Activated CD4-positive, alpha-beta memory T cell treated with anti-CD3 and anti-CD28 coated beads for 36 hours (primary cell): Measurements from ENCODE around the gene ARMH3. TPM values are rescaled to one million over a fixed set of nuclear protein-coding genes. Genes with fewer than 3 reads are reported as not detected.

Experiments
- CTCF ChIA-PET: fragments of 350-600 bp; sonication (Branson Sonifier 250); formaldehyde crosslinking; loops from one replicate; lab custom pipeline; 2021; ENCODE audit warnings: antibody characterized with exemption, inconsistent platforms; lab: Charles Lee
- POLR2A ChIA-PET: fragments of 350-600 bp; sonication (Branson Sonifier 250); formaldehyde crosslinking; loops from one replicate; lab custom pipeline; 2021; ENCODE audit warnings: antibody characterized with exemption; lab: Charles Lee
- DNase-seq: peaks from one replicate; pipeline ENCODE4 v3.0.0-alpha.2; 2020
- H3K27ac Mint-ChIP-seq: one replicate; pipeline ENCODE4 v1.8.0; 2021; ENCODE audit warnings: mixed read lengths
- H3K27me3 Mint-ChIP-seq: one replicate; pipeline ENCODE4 v1.8.0; 2021; ENCODE audit warnings: mixed read lengths
- H3K36me3 Mint-ChIP-seq: one replicate; pipeline ENCODE4 v1.8.0; 2021; ENCODE audit warnings: mixed read lengths
- H3K4me1 Mint-ChIP-seq: one replicate; pipeline ENCODE4 v1.8.0; 2021; ENCODE audit warnings: low read depth, mixed read lengths
- H3K4me3 Mint-ChIP-seq: one replicate; pipeline ENCODE4 v1.8.0; 2021; ENCODE audit warnings: mild to moderate bottlenecking, mixed read lengths
- H3K9me3 Mint-ChIP-seq: one replicate; pipeline ENCODE4 v1.8.0; 2021; ENCODE audit warnings: mixed read lengths
- intact Hi-C: fragments of 100-400 bp; cut with micrococcal nuclease; formaldehyde crosslinking; loops from one replicate; pipeline ENCODE4 v1.15.1; 2023
- total RNA-seq, 2 experiments: library from RNA; stranded (reverse); gene quantifications; one replicate each; pipeline ENCODE4 v1.2.3, GENCODE V29; 2021

ARMH3 gene
- total RNA-seq, 2 experiments from 2014 or later, result 16.1 to 18.8 TPM

GRCh38 chr10:101959346-101959916 is 96.5 kb downstream of the ARMH3 start:
- H3K27me3 Mint-ChIP-seq, result no peaks in the 10 kb centered on the region
- no peaks in the 10 kb centered on the region for H3K9me3 Mint-ChIP-seq
- no peak overlapping the region for H3K27ac Mint-ChIP-seq
- no peak for DNase-seq
- no peak overlapping the region for H3K4me3 Mint-ChIP-seq
- peaks cover 22% of the 10 kb centered on the region for H3K36me3 Mint-ChIP-seq
- ChIA-PET POLR2A (no interaction called here), CTCF (interaction anchor here (1.3 to 1.4 kb wide), 2 partner anchors 69 to 124 kb away, joined by 3 read pairs; no protein-coding TSS in a partner anchor)
- H3K4me1 Mint-ChIP-seq, result no peaks in the 10 kb centered on the region
- intact Hi-C loops, result no loop called here

- H3K9me3 Mint-ChIP-seq, result no peaks in the 10 kb centered on the region
- CTCF ChIA-PET, result interaction anchor here (1.5 to 1.6 kb wide), 2 partner anchors 10 to 51 kb away, joined by 6 to 7 read pairs; no protein-coding TSS in a partner anchor
- no peak for DNase-seq
- H3K4me3 Mint-ChIP-seq, result no peak overlapping the region
- peaks cover 27% of the 10 kb centered on the region for H3K36me3 Mint-ChIP-seq
- no peak overlapping the region for H3K27ac Mint-ChIP-seq
- intact Hi-C loops, result no loop called here
- POLR2A ChIA-PET, result no interaction called here
- no peaks in the 10 kb centered on the region for H3K4me1 Mint-ChIP-seq
- no peaks in the 10 kb centered on the region for H3K27me3 Mint-ChIP-seq
These were observed 97.3 kb downstream of the ARMH3 start for GRCh38 chr10:101958691-101959090.

- H3K4me3 Mint-ChIP-seq, result no peak overlapping the region
- no peaks in the 10 kb centered on the region for H3K9me3 Mint-ChIP-seq
- no peaks in the 10 kb centered on the region for H3K4me1 Mint-ChIP-seq
- no peaks in the 10 kb centered on the region for H3K27me3 Mint-ChIP-seq
- ChIA-PET CTCF (no interaction called here), POLR2A (no interaction called here)
- intact Hi-C loops, result no loop called here
- DNase-seq, result no peak
- H3K27ac Mint-ChIP-seq, result no peak overlapping the region
- peaks cover 42% of the 10 kb centered on the region for H3K36me3 Mint-ChIP-seq
These were observed 99.1 kb downstream of the ARMH3 start for GRCh38 chr10:101956898-101957297.

GRCh38 chr10:101956117-101956516 is 99.9 kb downstream of the ARMH3 start:
- H3K27ac Mint-ChIP-seq, result no peak overlapping the region
- no peak for DNase-seq

GRCh38 chr10:101952191-101952590 is 103.8 kb downstream of the ARMH3 start:
- intact Hi-C loops, result no loop called here
- Mint-ChIP-seq H3K9me3 (peaks cover 15% of the 10 kb centered on the region), H3K4me1 (no peaks in the 10 kb centered on the region), H3K27ac (no peak overlapping the region), H3K36me3 (peaks cover 65% of the 10 kb centered on the region), H3K27me3 (no peaks in the 10 kb centered on the region), H3K4me3 (no peak overlapping the region)
- ChIA-PET POLR2A (no interaction called here), CTCF (no interaction called here)
- no peak for DNase-seq

More at GRCh38 chr10:101956117-101956516, 99.9 kb downstream of the ARMH3 start:
- ChIA-PET POLR2A (no interaction called here), CTCF (no interaction called here)
- peaks cover 42% of the 10 kb centered on the region for H3K36me3 Mint-ChIP-seq
- no peaks in the 10 kb centered on the region for H3K27me3 Mint-ChIP-seq
- intact Hi-C loops, result no loop called here
- H3K4me1 Mint-ChIP-seq, result no peaks in the 10 kb centered on the region
- no peaks in the 10 kb centered on the region for H3K9me3 Mint-ChIP-seq
- H3K4me3 Mint-ChIP-seq, result no peak overlapping the region

GRCh38 chr10:101950213-101950612 is 105.8 kb downstream of the ARMH3 start:
- ChIA-PET POLR2A (no interaction called here), CTCF (no interaction called here)
- Mint-ChIP-seq H3K9me3 (peaks cover 17% of the 10 kb centered on the region), H3K27me3 (no peaks in the 10 kb centered on the region), H3K27ac (no peak overlapping the region), H3K4me1 (no peaks in the 10 kb centered on the region), H3K4me3 (no peak overlapping the region), H3K36me3 (peaks cover 57% of the 10 kb centered on the region)
- intact Hi-C loops, result no loop called here
- DNase-seq, result no peak

GRCh38 chr10:101941871-101942270 is 114.1 kb downstream of the ARMH3 start:
- Mint-ChIP-seq H3K36me3 (peaks cover 18% of the 10 kb centered on the region), H3K27ac (no peak overlapping the region), H3K9me3 (no peaks in the 10 kb centered on the region), H3K27me3 (no peaks in the 10 kb centered on the region), H3K4me3 (no peak overlapping the region), H3K4me1 (no peaks in the 10 kb centered on the region)
- ChIA-PET CTCF (interaction anchor here (0.5 to 2.4 kb wide), 5 partner anchors 53 to 735 kb away, joined by 3 to 8 read pairs (median 4); no protein-coding TSS in a partner anchor), POLR2A (no interaction called here)
- intact Hi-C loops, result no loop called here
- no peak for DNase-seq

- intact Hi-C loops, result no loop called here
- DNase-seq, result no peak
- CTCF ChIA-PET, result interaction anchor here (0.6 to 2.4 kb wide), 5 partner anchors 52 to 105 kb away, joined by 3 to 8 read pairs (median 4); no protein-coding TSS in a partner anchor
- Mint-ChIP-seq H3K27ac (no peak overlapping the region), H3K27me3 (no peaks in the 10 kb centered on the region), H3K4me1 (no peaks in the 10 kb centered on the region), H3K9me3 (no peaks in the 10 kb centered on the region), H3K36me3 (peaks cover 14% of the 10 kb centered on the region), H3K4me3 (no peak overlapping the region)
- POLR2A ChIA-PET, result no interaction called here
These were observed 115.1 kb downstream of the ARMH3 start for GRCh38 chr10:101940916-101941315.

- intact Hi-C loops, result loop anchor here (10.0 kb wide), 1 partner anchor 95 kb away; the partner anchor contains the start of gene KCNIP2
- Mint-ChIP-seq H3K9me3 (no peaks in the 10 kb centered on the region), H3K4me3 (no peak overlapping the region), H3K27ac (no peak overlapping the region), H3K27me3 (no peaks in the 10 kb centered on the region), H3K4me1 (no peaks in the 10 kb centered on the region), H3K36me3 (peaks cover 14% of the 10 kb centered on the region)
- CTCF ChIA-PET, result interaction anchor here (0.6 to 1.3 kb wide), 3 partner anchors 59 to 130 kb away, joined by 3 read pairs; no protein-coding TSS in a partner anchor
- DNase-seq, result no peak
- POLR2A ChIA-PET, result no interaction called here
These were observed 116.2 kb downstream of the ARMH3 start for GRCh38 chr10:101939729-101940128.

- intact Hi-C loops, result loop anchor here (10.0 kb wide), 1 partner anchor 94 kb away; the partner anchor contains the start of gene KCNIP2
- Mint-ChIP-seq H3K9me3 (no peaks in the 10 kb centered on the region), H3K36me3 (peaks cover 14% of the 10 kb centered on the region), H3K4me3 (no peak overlapping the region), H3K27ac (no peak overlapping the region), H3K27me3 (no peaks in the 10 kb centered on the region), H3K4me1 (no peaks in the 10 kb centered on the region)
- CTCF ChIA-PET, result interaction anchor here (0.6 to 1.3 kb wide), 3 partner anchors 60 to 130 kb away, joined by 3 read pairs; no protein-coding TSS in a partner anchor
- no peak for DNase-seq
- POLR2A ChIA-PET, result no interaction called here
These were observed 116.8 kb downstream of the ARMH3 start for GRCh38 chr10:101939008-101939648.

GRCh38 chr10:101938305-101939007 is 117.5 kb downstream of the ARMH3 start:
- no peaks in the 10 kb centered on the region for H3K9me3 Mint-ChIP-seq
- H3K36me3 Mint-ChIP-seq, result peaks cover 13% of the 10 kb centered on the region
- CTCF ChIA-PET, result interaction anchor here (1.3 kb wide), 1 partner anchor 71 kb away, joined by 3 read pairs; no protein-coding TSS in a partner anchor
- H3K27ac Mint-ChIP-seq, result no peak overlapping the region
- no peak overlapping the region for H3K4me3 Mint-ChIP-seq
- H3K4me1 Mint-ChIP-seq, result no peaks in the 10 kb centered on the region
- no peaks in the 10 kb centered on the region for H3K27me3 Mint-ChIP-seq
- no peak for DNase-seq
- intact Hi-C loops, result loop anchor here (10.0 kb wide), 1 partner anchor 94 kb away; the partner anchor contains the start of gene KCNIP2
- POLR2A ChIA-PET, result no interaction called here

GRCh38 chr10:101935431-101935830 is 120.5 kb downstream of the ARMH3 start:
- ChIA-PET POLR2A (no interaction called here), CTCF (interaction anchor here (0.6 to 1.7 kb wide), 2 partner anchors 84 to 95 kb away, joined by 3 to 4 read pairs; no protein-coding TSS in a partner anchor)
- Mint-ChIP-seq H3K9me3 (no peaks in the 10 kb centered on the region), H3K27me3 (no peaks in the 10 kb centered on the region), H3K4me1 (peaks cover 15% of the 10 kb centered on the region), H3K4me3 (no peak overlapping the region), H3K27ac (no peak overlapping the region), H3K36me3 (peaks cover 13% of the 10 kb centered on the region)
- intact Hi-C loops, result loop anchor here (10.0 kb wide), 1 partner anchor 91 kb away; the partner anchor contains the start of gene KCNIP2
- no peak for DNase-seq
